GM18868 (cell line): ENCODE measurements around the gene CACTIN.
"Not testable (repeated sequence)": the region's sequence is repeated elsewhere in the genome, so short reads cannot be mapped to it uniquely, and the experiment has no call there.

Source experiments
- ATAC-seq: cut with Tn5 transposase; IDR thresholded peaks from one replicate; pipeline ENCODE4 v1.9.1; 2021; ENCODE audit warnings: mild to moderate bottlenecking, moderate library complexity; ENCODE audit not compliant: unreplicated experiment

Gene CACTIN

GRCh38 chr19:3648037-3648905 is 21.7 kb upstream of the CACTIN start:
- ATAC-seq: no peak

GRCh38 chr19:3647102-3647501 is 20.5 kb upstream of the CACTIN start:
- ATAC-seq: not testable (repeated sequence)

- no peak for ATAC-seq
These were observed 19.9 kb upstream of the CACTIN start for GRCh38 chr19:3646336-3647092.

- ATAC-seq: no peak
These were observed 19.1 kb upstream of the CACTIN start for GRCh38 chr19:3645726-3646125.

- no peak for ATAC-seq
These were observed 18.4 kb upstream of the CACTIN start for GRCh38 chr19:3645067-3645396.

- ATAC-seq: no peak
These were observed 17.9 kb upstream of the CACTIN start for GRCh38 chr19:3644351-3645066.

- no peak for ATAC-seq
These were observed 17.2 kb upstream of the CACTIN start for GRCh38 chr19:3643674-3644313.

GRCh38 chr19:3642987-3643673 is 16.5 kb upstream of the CACTIN start:
- ATAC-seq: no peak

GRCh38 chr19:3642296-3642695 is 15.7 kb upstream of the CACTIN start:
- ATAC-seq: no peak

- ATAC-seq: no peak
These were observed 15.1 kb upstream of the CACTIN start for GRCh38 chr19:3641515-3642269.

GRCh38 chr19:3639479-3639878 is 12.9 kb upstream of the CACTIN start:
- ATAC-seq: no peak

- no peak for ATAC-seq
These were observed 11.9 kb upstream of the CACTIN start for GRCh38 chr19:3638208-3639193.

- no peak for ATAC-seq
These were observed 11.0 kb upstream of the CACTIN start for GRCh38 chr19:3637621-3638020.

- ATAC-seq: no peak
These were observed 10.4 kb upstream of the CACTIN start for GRCh38 chr19:3636962-3637361.

GRCh38 chr19:3636506-3636905 is 9.9 kb upstream of the CACTIN start:
- ATAC-seq: no peak

- no peak for ATAC-seq
These were observed 8.0 kb upstream of the CACTIN start for GRCh38 chr19:3634496-3635045.

- no peak for ATAC-seq
These were observed 7.0 kb upstream of the CACTIN start for GRCh38 chr19:3633559-3633988.
